Heart left ventricle (tissue), 13 donors: ENCODE measurements around the gene GPC6.

Experiments used
- POLR2A ChIP-seq, 2 donors: fragments of 450-650 bp; IDR thresholded peaks; one replicate each; pipeline ENCODE4 v1.6.1; 2017; ENCODE audit warnings: antibody characterized with exemption in 2 of 2, mild to moderate bottlenecking in 2 of 2, moderate library complexity in 2 of 2
- TF ChIP-seq, protein P1 (sequence below), 12 donors: fragments of 200-600 bp; sonication (generic) in 4 of 12; IDR thresholded peaks; one replicate each; pipeline versions ENCODE4 v1.5.0 to v1.8.0; 2018 to 2022; ENCODE audit warnings: antibody characterized with exemption in 12 of 12, mild to moderate bottlenecking in 5 of 12
- donor health status: ischemic (EF 13 %, LVEDD 7.1; RV severe dilation, severe dysfunction).
- donor health status: DM: no; HTN: yes; CAD: no.
- donor health status: DM: no; HTN: no; CAD: no.
- donor health status: ischemic (EF 25% LVEDD 6.9; RV normal size, moderate dysfunction).
- donor health status: ischemic (EF 25% LVEDD 5.7; RV mildly dilated, moderate dysfunction).
- donor health status: ischemic (EF 35%, LVEDD 5.7; RV mildly dilated, moderate dysfunction).
- donor health status: nonischemic (EF 11% LVEDD 7.7; RV severe dilation, severe dysfunction).
- donor health status: DM: yes; HTN: yes; CAD: no.
- donor health status: PGD.
- donor health status: ischemic (EF 29% LVEDD 5.4; RV normal size, mild dysfunction).
- donor health status: nonischemic (EF 23%, LVEDD 6.1; RV moderate dilation, normal function).

- TF ChIP-seq, protein P1, sequence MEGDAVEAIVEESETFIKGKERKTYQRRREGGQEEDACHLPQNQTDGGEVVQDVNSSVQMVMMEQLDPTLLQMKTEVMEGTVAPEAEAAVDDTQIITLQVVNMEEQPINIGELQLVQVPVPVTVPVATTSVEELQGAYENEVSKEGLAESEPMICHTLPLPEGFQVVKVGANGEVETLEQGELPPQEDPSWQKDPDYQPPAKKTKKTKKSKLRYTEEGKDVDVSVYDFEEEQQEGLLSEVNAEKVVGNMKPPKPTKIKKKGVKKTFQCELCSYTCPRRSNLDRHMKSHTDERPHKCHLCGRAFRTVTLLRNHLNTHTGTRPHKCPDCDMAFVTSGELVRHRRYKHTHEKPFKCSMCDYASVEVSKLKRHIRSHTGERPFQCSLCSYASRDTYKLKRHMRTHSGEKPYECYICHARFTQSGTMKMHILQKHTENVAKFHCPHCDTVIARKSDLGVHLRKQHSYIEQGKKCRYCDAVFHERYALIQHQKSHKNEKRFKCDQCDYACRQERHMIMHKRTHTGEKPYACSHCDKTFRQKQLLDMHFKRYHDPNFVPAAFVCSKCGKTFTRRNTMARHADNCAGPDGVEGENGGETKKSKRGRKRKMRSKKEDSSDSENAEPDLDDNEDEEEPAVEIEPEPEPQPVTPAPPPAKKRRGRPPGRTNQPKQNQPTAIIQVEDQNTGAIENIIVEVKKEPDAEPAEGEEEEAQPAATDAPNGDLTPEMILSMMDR (IDR thresholded peaks at IDR 0.05) = no peak
- no peak for TF ChIP-seq POLR2A (IDR thresholded peaks at IDR 0.05)
Observed at GRCh38 chr13:93244918-93245280, 18.3 kb downstream of the GPC6 start.
